ENCODE data around the gene RNF187.
A peak's percentile ranks its signal among the peaks of the same experiment; 100 is the strongest.

Gene RNF187

DNA sequence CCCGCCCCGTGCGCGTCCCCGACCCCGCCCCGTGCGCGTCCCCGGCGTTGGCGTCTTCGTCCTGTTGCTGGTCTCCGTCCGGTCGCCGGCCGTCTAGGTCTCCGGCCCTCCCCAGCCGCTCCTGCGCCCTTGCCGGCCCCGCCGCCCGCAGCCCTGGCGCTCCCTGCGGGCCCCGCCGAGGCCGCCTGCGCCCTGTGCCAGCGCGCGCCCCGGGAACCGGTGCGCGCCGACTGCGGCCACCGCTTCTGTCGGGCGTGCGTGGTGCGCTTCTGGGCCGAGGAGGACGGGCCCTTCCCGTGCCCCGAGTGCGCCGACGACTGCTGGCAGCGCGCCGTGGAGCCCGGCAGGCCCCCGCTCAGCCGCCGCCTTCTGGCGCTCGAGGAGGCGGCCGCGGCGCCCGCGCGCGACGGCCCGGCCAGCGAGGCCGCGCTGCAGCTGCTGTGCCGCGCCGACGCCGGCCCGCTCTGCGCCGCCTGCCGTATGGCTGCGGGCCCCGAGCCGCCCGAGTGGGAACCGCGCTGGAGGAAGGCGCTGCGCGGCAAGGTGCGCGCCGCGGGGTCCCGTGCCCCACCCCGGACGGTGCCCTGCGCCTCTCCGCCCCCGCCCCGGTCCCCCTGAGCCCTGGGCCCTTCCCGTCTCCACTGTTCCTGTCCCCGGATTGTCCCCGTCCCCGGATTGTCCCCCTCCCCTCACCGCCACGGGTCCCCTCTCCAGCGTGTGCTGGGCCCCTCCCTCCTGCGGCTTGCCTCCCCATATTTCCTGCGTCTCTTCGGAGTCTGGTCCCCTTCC lies at the start of gene RNF187:
TSS of gene RNF187 (plus strand) at position 47 of the 789 bp plus-strand sequence.
- in situ Hi-C loops (cut with HindIII; ENCODE audit: low pct_ligation_motif_present, low pct_unique_long_range_greater_than_20kb, low sequenced_read_pairs), result no loop called here
- peak; percentile 31 for DNase-seq

- no peak for DNase-seq
- in situ Hi-C loops (cut with HindIII; ENCODE audit: low pct_ligation_motif_present, low pct_unique_long_range_greater_than_20kb, low sequenced_read_pairs), result no loop called here
Measured at GRCh38 chr1:228437424-228437962, 49.7 kb upstream of the RNF187 start.

DNA sequence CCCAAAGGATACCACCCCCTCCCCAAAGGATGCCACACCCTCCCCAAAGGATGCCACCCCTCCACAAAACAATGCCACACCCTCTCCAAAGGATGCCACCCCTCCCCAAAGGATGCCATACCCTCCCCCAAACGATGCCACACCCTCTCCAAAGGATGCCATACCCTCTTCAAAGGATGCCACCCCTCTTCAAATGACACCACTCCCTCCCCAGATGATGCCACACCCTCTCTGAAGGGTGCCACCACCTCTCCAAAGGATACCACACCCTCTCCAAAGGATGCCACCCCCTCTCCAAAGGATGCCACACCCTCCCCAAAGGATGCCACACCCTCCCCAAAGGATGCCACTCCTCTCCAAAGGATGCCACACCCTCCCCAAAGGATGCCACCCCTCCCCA lies 48.9 kb upstream of the RNF187 start:
- in situ Hi-C loops (cut with HindIII; ENCODE audit: low pct_ligation_motif_present, low pct_unique_long_range_greater_than_20kb, low sequenced_read_pairs), result no loop called here
- DNase-seq, result no peak

DNA sequence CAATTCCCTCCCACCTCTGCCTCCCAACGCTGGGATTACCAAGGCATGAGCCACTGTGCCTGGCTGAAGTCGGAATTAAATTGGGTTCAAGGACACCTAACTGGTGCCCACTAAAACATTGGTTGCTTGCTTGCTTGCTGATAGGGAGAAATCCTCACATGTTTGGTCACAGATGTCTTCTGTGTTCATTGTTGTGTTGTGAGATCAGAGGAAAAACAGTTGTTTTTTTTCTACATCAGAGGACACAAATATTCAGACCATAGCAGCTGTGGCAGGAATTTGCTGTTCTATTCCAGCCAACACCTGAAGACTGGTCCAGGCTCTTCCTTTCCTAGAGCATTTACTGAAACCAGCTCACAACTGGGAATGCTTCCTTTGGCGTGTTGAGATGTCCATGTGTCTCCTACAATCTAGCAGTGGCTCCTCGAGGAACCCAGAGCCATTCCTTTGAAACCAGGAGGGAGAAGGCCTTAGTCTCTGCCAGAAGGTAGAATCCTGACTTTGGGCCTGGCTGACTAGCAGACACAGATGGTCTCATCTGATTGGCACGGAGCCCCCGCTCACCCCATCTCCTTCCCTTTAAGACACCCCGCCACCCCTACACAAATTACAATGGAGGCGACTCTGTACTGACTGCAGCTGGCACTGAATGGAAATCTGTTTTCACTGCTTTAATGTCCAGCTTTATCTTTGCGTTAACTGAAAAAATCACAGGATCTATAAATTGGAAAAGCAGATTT lies 46.3 kb upstream of the RNF187 start:
- in situ Hi-C loops (cut with HindIII; ENCODE audit: low pct_ligation_motif_present, low pct_unique_long_range_greater_than_20kb, low sequenced_read_pairs), result no loop called here

DNA sequence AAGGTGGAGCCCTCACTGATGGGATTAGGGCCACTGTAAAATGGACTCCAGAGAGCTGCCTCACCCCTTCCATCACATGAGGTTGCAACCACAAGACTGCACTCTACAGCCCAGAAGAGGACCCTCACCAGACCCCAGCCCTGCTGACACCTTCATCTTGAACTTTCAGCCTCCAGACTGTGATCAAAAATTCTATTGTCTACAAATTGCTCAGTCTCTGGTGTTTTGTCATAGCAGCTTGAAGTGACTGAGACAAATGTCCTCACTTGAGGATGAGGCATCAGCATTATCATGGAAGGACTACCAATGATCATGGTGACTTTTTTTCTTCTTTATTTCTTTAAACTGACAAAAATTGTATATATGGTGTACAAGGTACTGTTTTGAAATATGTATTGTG lies 43.8 kb upstream of the RNF187 start:
- DNase-seq, result no peak
- in situ Hi-C loops (cut with HindIII; ENCODE audit: low pct_ligation_motif_present, low pct_unique_long_range_greater_than_20kb, low sequenced_read_pairs), result no loop called here

More for the DNA sequence above, 46.3 kb upstream of the RNF187 start:
- DNase-seq, result no peak

DNA sequence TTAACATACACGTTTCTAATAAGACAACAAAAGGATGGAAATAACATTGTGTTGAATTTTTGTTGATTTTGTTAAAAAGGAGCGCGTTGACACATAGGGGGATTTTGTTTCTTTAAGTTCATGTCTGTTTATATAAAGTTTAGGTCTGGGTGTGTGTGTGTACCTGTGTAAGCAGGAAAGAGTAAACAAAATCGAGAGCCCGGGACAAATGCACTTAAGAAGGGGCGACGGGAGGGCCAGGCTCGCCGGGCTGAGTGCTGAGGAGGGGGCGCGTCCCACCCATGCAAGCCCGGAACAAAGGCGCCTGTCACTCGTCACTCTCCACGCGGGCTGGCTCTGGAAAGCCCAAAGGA lies 41.7 kb upstream of the RNF187 start:
- in situ Hi-C loops (cut with HindIII; ENCODE audit: low pct_ligation_motif_present, low pct_unique_long_range_greater_than_20kb, low sequenced_read_pairs), result no loop called here
- no peak for DNase-seq

- in situ Hi-C loops (cut with HindIII; ENCODE audit: low pct_ligation_motif_present, low pct_unique_long_range_greater_than_20kb, low sequenced_read_pairs), result no loop called here
- peak; percentile 59 for DNase-seq
Measured at GRCh38 chr1:228445843-228446650, 41.1 kb upstream of the RNF187 start.

DNA sequence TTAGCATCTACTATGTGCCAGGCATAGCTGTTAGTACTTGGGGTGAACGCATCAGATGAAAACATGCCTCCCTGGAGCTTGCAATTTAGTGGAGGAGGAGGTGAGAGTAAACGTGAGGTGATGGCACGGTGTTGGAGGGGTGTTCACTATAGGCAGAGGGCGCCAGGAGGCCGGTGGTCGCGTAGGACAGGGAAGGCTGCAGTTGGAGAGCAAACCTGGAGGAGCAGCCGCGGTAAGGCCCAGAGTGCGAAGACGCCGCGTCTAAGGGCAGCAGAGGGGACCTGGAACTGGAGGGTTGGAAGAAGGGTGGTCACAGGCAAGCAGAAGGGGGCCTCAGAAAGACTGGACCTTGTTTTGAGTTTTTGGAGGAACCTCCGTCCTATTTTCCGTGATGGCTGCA lies 40.3 kb upstream of the RNF187 start:
- no peak for DNase-seq
- in situ Hi-C loops (cut with HindIII; ENCODE audit: low pct_ligation_motif_present, low pct_unique_long_range_greater_than_20kb, low sequenced_read_pairs), result no loop called here

- in situ Hi-C loops (cut with HindIII; ENCODE audit: low pct_ligation_motif_present, low pct_unique_long_range_greater_than_20kb, low sequenced_read_pairs), result no loop called here
- DNase-seq, result no peak
Measured at GRCh38 chr1:228448372-228448771, 38.8 kb upstream of the RNF187 start.

DNA sequence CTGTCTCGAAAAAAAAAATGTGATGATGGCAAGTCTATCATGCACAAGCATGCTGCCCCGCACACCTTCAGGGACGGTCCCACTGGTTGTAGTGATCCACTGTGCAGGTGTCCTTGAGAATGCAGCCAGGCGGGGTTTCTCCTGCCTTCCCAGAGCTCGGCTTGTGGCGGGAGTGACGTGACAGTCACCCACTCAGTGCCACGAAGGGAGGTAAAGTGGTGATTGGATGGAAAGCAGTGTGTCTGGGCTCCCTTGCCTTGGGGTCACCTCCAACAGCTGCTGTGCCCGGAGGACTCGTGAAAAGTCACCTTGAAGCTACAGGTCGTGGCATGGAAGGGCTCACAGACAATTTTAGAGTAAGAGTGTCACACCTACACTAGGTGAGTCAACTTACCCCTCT lies 37.0 kb upstream of the RNF187 start:
- no peak for DNase-seq
- in situ Hi-C loops (cut with HindIII; ENCODE audit: low pct_ligation_motif_present, low pct_unique_long_range_greater_than_20kb, low sequenced_read_pairs), result no loop called here

DNA sequence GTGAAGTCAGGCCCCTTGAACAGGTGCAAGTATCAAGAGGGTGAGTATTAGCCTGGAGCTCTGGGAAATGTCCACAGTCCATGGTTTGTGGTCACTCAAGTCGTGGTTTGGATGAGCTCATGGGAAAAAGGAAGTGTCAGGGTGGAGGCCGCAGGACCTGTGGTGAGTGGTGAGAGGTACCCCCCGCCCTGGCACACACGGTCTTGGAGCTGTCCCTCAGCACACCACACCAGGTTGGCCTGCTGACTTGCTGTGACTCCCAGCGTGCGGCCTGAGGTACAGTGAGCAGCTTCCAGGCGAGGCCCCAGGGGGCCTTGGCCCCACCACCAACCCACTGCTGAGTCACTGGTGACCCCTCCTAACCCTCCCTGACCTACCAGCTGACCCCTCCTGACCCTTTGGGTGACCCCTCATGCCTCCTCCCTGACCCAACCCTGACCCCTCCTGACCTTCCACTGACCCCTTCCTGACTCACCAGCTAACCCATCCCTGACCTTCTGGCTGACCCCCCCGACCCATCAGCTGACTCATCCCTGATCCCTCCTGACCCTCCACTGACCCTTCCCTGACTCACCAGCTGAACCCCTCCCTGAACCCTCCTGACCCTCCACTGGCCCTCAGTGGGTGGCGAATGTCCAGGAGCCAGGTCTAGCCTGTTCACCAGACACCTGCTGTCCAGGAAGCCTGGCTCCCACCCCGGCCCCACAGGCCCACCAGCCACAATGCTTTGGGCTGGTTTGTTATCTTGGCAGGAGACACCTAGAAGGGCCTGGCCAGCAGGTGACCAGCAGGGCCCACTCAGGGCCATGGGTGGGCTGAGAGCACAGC lies 34.8 kb upstream of the RNF187 start:
- peak; percentile 81 for DNase-seq
- in situ Hi-C loops (cut with HindIII; ENCODE audit: low pct_ligation_motif_present, low pct_unique_long_range_greater_than_20kb, low sequenced_read_pairs), result no loop called here

DNA sequence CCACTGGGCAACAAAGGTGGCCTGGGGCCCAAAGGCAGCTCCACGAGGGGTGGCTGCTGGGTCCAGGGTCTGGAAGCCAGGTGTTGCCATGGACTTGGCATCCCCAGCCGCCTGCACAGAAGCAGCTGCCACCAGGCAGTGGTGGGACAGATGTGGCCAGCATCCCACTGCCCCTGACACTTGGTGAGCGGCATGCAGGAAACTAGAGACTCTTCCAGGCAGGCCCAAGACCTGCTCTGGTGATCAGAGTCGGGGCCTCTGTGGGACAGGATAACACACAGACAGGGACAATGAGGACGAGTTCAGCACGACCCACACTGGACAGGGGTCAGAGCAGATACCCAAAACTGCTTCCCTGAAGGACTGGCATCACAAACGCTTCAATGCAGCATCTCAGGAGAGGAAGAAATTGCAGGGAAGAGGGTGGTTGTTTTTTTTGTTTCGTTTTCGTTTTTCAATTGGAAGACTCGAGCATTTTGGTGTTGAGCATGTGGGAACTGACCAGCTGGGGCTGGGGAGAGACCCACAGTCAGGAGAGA lies 34.1 kb upstream of the RNF187 start:
- peak; percentile 29 for DNase-seq
- in situ Hi-C loops (cut with HindIII; ENCODE audit: low pct_ligation_motif_present, low pct_unique_long_range_greater_than_20kb, low sequenced_read_pairs), result no loop called here

DNA sequence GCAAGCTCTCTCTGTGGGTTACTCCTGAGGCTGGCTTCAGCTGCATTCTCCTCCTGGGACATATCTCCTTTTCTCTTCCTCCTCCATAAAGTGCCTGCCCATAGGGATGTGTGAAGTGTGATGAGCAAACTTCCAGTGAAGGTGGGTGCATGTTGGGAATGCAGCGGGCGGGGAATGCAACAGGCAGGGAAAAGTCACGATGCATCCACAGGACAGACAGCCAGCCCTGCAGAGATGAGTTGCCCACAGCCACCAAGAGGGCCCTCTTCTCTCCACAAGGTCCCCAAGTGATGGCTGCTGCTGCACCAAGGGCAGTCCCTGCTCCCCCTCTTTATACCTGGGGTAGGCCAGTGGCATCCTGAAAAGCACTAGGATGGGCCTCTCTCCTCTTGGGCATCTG lies 33.6 kb upstream of the RNF187 start:
- in situ Hi-C loops (cut with HindIII; ENCODE audit: low pct_ligation_motif_present, low pct_unique_long_range_greater_than_20kb, low sequenced_read_pairs), result no loop called here
- DNase-seq, result no peak

- in situ Hi-C loops (cut with HindIII; ENCODE audit: low pct_ligation_motif_present, low pct_unique_long_range_greater_than_20kb, low sequenced_read_pairs), result no loop called here
- DNase-seq, result no peak
Measured at GRCh38 chr1:228454238-228454637, 32.9 kb upstream of the RNF187 start.

- peak; percentile 35 for DNase-seq
- in situ Hi-C loops (cut with HindIII; ENCODE audit: low pct_ligation_motif_present, low pct_unique_long_range_greater_than_20kb, low sequenced_read_pairs), result no loop called here
Measured at GRCh38 chr1:228455715-228456114, 31.5 kb upstream of the RNF187 start.

GRCh38 chr1:228456252-228457016 lies 30.7 kb upstream of the RNF187 start:
- in situ Hi-C loops (cut with HindIII; ENCODE audit: low pct_ligation_motif_present, low pct_unique_long_range_greater_than_20kb, low sequenced_read_pairs), result no loop called here
- peak; percentile 7 for DNase-seq

DNA sequence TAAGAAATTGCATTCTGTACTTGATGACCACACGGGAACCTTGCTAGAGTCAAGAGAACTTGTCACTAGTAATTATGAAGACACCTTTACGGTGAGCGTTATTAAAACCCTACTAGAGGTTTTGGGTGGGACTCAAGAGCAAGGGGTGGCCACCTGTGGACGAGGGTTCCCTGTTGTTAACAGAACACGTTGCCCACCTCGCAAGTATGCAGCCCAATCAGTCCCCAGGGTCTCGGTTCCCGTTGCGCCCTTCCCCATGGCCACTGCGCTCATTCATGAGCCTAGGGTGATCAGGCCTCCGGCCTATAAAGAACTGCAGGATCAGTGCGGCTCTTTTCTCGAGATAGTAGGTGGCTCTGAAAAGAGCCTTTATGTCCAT lies 30.2 kb upstream of the RNF187 start:
- no peak for DNase-seq
- in situ Hi-C loops (cut with HindIII; ENCODE audit: low pct_ligation_motif_present, low pct_unique_long_range_greater_than_20kb, low sequenced_read_pairs), result no loop called here

Data from ACHN (cell line).